HCT116 (cell line): ENCODE data around the gene FCHSD2. TPM values are rescaled to one million over a fixed set of nuclear protein-coding genes. Genes with fewer than 3 reads are reported as not detected.

ENCODE experiments used
- ATAC-seq: fragments of 200-7000 bp; cut with Tn5 transposase; 2 replicates; pipeline ENCODE4 v1.9.1; 2020; ENCODE audit warnings: mild to moderate bottlenecking, moderate library complexity
- BruUV-seq: library from RNA; stranded (reverse); fragments of 400-500 nt; replicated peaks from 2 replicates; lab custom pipeline; 2021; lab: Mats Ljungman, UMichigan
- CTCF ChIA-PET: fragments of 300-600 bp; sonication (Branson Sonifier 250); formaldehyde crosslinking; loops from one replicate; lab custom pipeline; 2021; ENCODE audit warnings: antibody characterized with exemption; lab: Charles Lee
- POLR2A ChIA-PET: fragments of 300-600, 350-600 bp; sonication (Branson Sonifier 250); formaldehyde crosslinking; loops from one replicate; lab custom pipeline; 2021; ENCODE audit warnings: antibody characterized with exemption; lab: Charles Lee
- RAD21 ChIA-PET, 2 experiments: fragments of 300-600 bp; sonication (Branson Sonifier 250); formaldehyde crosslinking; loops; one replicate each; lab custom pipeline; 2023; ENCODE audit warnings: low total read pairs in 2 of 2; ENCODE audit not compliant: uncharacterized antibody in 2 of 2, unreplicated experiment in 2 of 2, low non-redundant PET in 1 of 2; lab: Charles Lee
- DNase-seq: peaks from one replicate; pipeline ENCODE4 v3.0.0-alpha.2; 2010; ENCODE audit warnings: low read depth, low spot score
- H2AFZ ChIP-seq: fragments of 200-600 bp; shearing (Covaris generic), sonication (generic); 2 replicates; pipeline ENCODE4 v1.6.1; 2017; ENCODE audit warnings: low read depth, mixed run types, mixed read lengths, antibody characterized with exemption, low read length; ENCODE audit not compliant: poor library complexity, severe bottlenecking
- H3K27ac ChIP-seq: 2 replicates; pipeline ENCODE4 v1.5.1; 2012; ENCODE audit warnings: low read depth, low read length
- H3K27me3 ChIP-seq: fragments of 200-600 bp; sonication (generic); 2 replicates; pipeline ENCODE4 v1.6.1; 2016; ENCODE audit warnings: mixed run types, low read length, mixed read lengths; ENCODE audit not compliant: insufficient read depth
- H3K36me3 ChIP-seq, 2 experiments: fragments of 200-500 bp in 1 of 2; fragments of 200-600 bp in 1 of 2; sonication (Bioruptor generic) in 1 of 2; sonication (generic) in 1 of 2; 2 replicates each; pipeline versions ENCODE4 v1.5.1 to v1.6.1; 2014 to 2016; ENCODE audit warnings: low read length in 2 of 2, inconsistent platforms in 1 of 2, mixed read lengths in 1 of 2, mixed run types in 1 of 2; ENCODE audit not compliant: insufficient read depth in 2 of 2, control insufficient read depth in 1 of 2
- H3K4me1 ChIP-seq, 2 experiments: fragments of 200-600 bp in 1 of 2; sonication (generic) in 1 of 2; 2 replicates each; pipeline versions ENCODE4 v1.5.1 to v1.6.1; 2012 to 2017; ENCODE audit warnings: low read length in 2 of 2, inconsistent platforms in 1 of 2, mild to moderate bottlenecking in 1 of 2, mixed read lengths in 1 of 2, mixed run types in 1 of 2, moderate library complexity in 1 of 2; ENCODE audit not compliant: insufficient read depth in 2 of 2, control insufficient read depth in 1 of 2
- H3K4me2 ChIP-seq: fragments of 200-600 bp; sonication (generic); 2 replicates; pipeline ENCODE4 v1.6.1; 2017; ENCODE audit warnings: mixed run types, low read length, mixed read lengths
- H3K4me3 ChIP-seq, 2 experiments: fragments of 200-600 bp in 1 of 2; sonication (generic) in 1 of 2; replicated peaks in 1 of 2; 2 replicates each; pipeline ENCODE4 v1.5.1; 2011 to 2016; ENCODE audit warnings: low read length in 2 of 2, control low read depth in 1 of 2, low read depth in 1 of 2, mild to moderate bottlenecking in 1 of 2, mixed read lengths in 1 of 2, mixed run types in 1 of 2
- H3K79me2 ChIP-seq: fragments of 200-600 bp; sonication (generic); 2 replicates; pipeline ENCODE4 v1.6.1; 2017; ENCODE audit warnings: mild to moderate bottlenecking, mixed run types, low read length, moderate library complexity, mixed read lengths; ENCODE audit not compliant: insufficient read depth
- H3K9ac ChIP-seq: fragments of 200-600 bp; sonication (generic); 2 replicates; pipeline ENCODE4 v1.6.1; 2016; ENCODE audit warnings: low read length, mixed read lengths
- H3K9me2 ChIP-seq: fragments of 200-600 bp; sonication (generic), shearing (Covaris generic); 2 replicates; pipeline ENCODE4 v1.6.1; 2017; ENCODE audit warnings: mixed run types, mild to moderate bottlenecking, moderate library complexity; ENCODE audit not compliant: insufficient read depth
- H3K9me3 ChIP-seq, 2 experiments: fragments of 200-500 bp in 1 of 2; fragments of 200-600 bp in 1 of 2; sonication (Bioruptor generic) in 1 of 2; sonication (generic) in 1 of 2; 2 replicates each; pipeline ENCODE4 v1.6.1; 2014 to 2017; ENCODE audit warnings: low read length in 2 of 2, mixed read lengths in 2 of 2, inconsistent platforms in 1 of 2, low read depth in 1 of 2, mild to moderate bottlenecking in 1 of 2, mixed run types in 1 of 2, moderate library complexity in 1 of 2; ENCODE audit not compliant: control insufficient read depth in 1 of 2, insufficient read depth in 1 of 2
- H4K20me1 ChIP-seq: fragments of 200-600 bp; sonication (generic), shearing (Covaris generic); 2 replicates; pipeline ENCODE4 v1.6.1; 2017; ENCODE audit warnings: mixed run types, mild to moderate bottlenecking, moderate library complexity; ENCODE audit not compliant: insufficient read depth
- CBX3 ChIP-seq: IDR thresholded peaks from 2 replicates; pipeline ENCODE4 v1.6.1; 2012; ENCODE audit warnings: low read depth
- CEBPB ChIP-seq: IDR thresholded peaks from 2 replicates; pipeline ENCODE4 v1.6.1; 2012; ENCODE audit warnings: low read depth
- CTCF ChIP-seq, 3 experiments: fragments of 200-600 bp in 1 of 3; sonication (generic) in 1 of 3; IDR thresholded peaks in 2 of 3; conservative IDR thresholded peaks in 1 of 3; 2 replicates each; pipeline ENCODE4 v1.5.1; 2012 to 2017; ENCODE audit warnings: low read depth in 2 of 3, low read length in 2 of 3, antibody characterized with exemption in 1 of 3, borderline replicate concordance in 1 of 3, control low read depth in 1 of 3, mild to moderate bottlenecking in 1 of 3, mixed read lengths in 1 of 3, mixed run types in 1 of 3, moderate library complexity in 1 of 3; ENCODE audit not compliant: insufficient read depth in 1 of 3
- EGR1 ChIP-seq: IDR thresholded peaks from 2 replicates; pipeline ENCODE4 v1.6.1; 2012; ENCODE audit warnings: low read depth
- ELF1 ChIP-seq: IDR thresholded peaks from 2 replicates; pipeline ENCODE4 v1.6.1; 2012; ENCODE audit warnings: low read depth, borderline replicate concordance
- EZH2 ChIP-seq: fragments of 200-600 bp; sonication (generic); IDR thresholded peaks from 2 replicates; pipeline ENCODE4 v1.6.1; 2017; ENCODE audit warnings: antibody characterized with exemption, mixed run types
- EZH2phosphoT487 ChIP-seq: fragments of 200-600 bp; IDR thresholded peaks from 2 replicates; pipeline ENCODE4 v1.6.1; 2018; ENCODE audit warnings: antibody characterized with exemption, borderline replicate concordance
- FOSL1 ChIP-seq: IDR thresholded peaks from 2 replicates; pipeline ENCODE4 v1.6.1; 2012; ENCODE audit warnings: low read depth
- POLR2A ChIP-seq: IDR thresholded peaks from 2 replicates; pipeline ENCODE4 v1.7.0; 2011; ENCODE audit warnings: borderline replicate concordance; ENCODE audit not compliant: insufficient read depth, insufficient read length; ENCODE audit errors: extremely low read depth
- POLR2AphosphoS5 ChIP-seq: IDR thresholded peaks from 2 replicates; pipeline ENCODE4 v1.6.1; 2011; ENCODE audit warnings: mild to moderate bottlenecking, low read depth, low read length, moderate library complexity
- RAD21 ChIP-seq: IDR thresholded peaks from 2 replicates; pipeline ENCODE4 v1.6.1; 2012; ENCODE audit warnings: low read depth, mild to moderate bottlenecking
- SIN3A ChIP-seq: IDR thresholded peaks from 2 replicates; pipeline ENCODE4 v1.6.1; 2012; ENCODE audit warnings: low read depth
- SP1 ChIP-seq: IDR thresholded peaks from 2 replicates; pipeline ENCODE4 v1.6.1; 2012; ENCODE audit warnings: low read depth
- SRF ChIP-seq: IDR thresholded peaks from 2 replicates; pipeline ENCODE4 v1.6.1; 2012; ENCODE audit warnings: low read depth
- TCF7L2 ChIP-seq: IDR thresholded peaks from 2 replicates; pipeline ENCODE4 v1.7.0; 2011; ENCODE audit warnings: borderline replicate concordance, inconsistent platforms; ENCODE audit not compliant: insufficient read depth, insufficient read length; ENCODE audit errors: extremely low read depth
- YY1 ChIP-seq: IDR thresholded peaks from 2 replicates; pipeline ENCODE4 v1.6.1; 2011; ENCODE audit warnings: low read length, low read depth, moderate library complexity, mild to moderate bottlenecking; ENCODE audit not compliant: insufficient replicate concordance; ENCODE audit errors: extremely low read depth
- ZBTB33 ChIP-seq: IDR thresholded peaks from 2 replicates; pipeline ENCODE4 v1.6.1; 2011; ENCODE audit warnings: mild to moderate bottlenecking, low read length, moderate library complexity; ENCODE audit not compliant: insufficient replicate concordance; ENCODE audit errors: extremely low read depth
- ZFX ChIP-seq: fragments of 450-650 bp; IDR thresholded peaks from 2 replicates; pipeline ENCODE4 v1.6.1; 2017
- ZNF274 ChIP-seq: fragments of 200-500 bp; sonication (Bioruptor generic); IDR thresholded peaks from 2 replicates; pipeline ENCODE4 v1.6.1; 2014; ENCODE audit warnings: mild to moderate bottlenecking, low read depth, low read length, inconsistent platforms
- intact Hi-C: fragments of 100-400 bp; cut with micrococcal nuclease; formaldehyde crosslinking; loops from 2 replicates; pipeline ENCODE4 v1.10.0; 2022
- total RNA-seq: library from RNA; stranded (reverse); gene quantifications from one replicate; pipeline ENCODE4 v1.2.1, GENCODE V29; 2021; ENCODE audit not compliant: unreplicated experiment
- TF ChIP-seq, protein P1 (sequence below): IDR thresholded peaks from 2 replicates; pipeline ENCODE4 v1.6.1; 2012
- TF ChIP-seq, protein P2 (sequence below): IDR thresholded peaks from 2 replicates; pipeline ENCODE4 v1.6.1; 2012

The FCHSD2 gene
- total RNA-seq, 1 experiment from 2014 or later, result 15.0 TPM

- Histone ChIP-seq H2AFZ (no peak overlapping the region), H3K4me1 (peaks cover 15 to 45% of the 10 kb centered on the region in 2 experiments), H3K27me3 (no peaks in the 10 kb centered on the region), H3K9me2 (no peaks in the 10 kb centered on the region), H3K9me3 (no peaks in the 10 kb centered on the region), H3K79me2 (no peaks in the 10 kb centered on the region), H4K20me1 (no peaks in the 10 kb centered on the region), H3K27ac (no peak overlapping the region), H3K9ac (no peak overlapping the region), H3K4me2 (no peak overlapping the region), H3K4me3 (no peak overlapping the region), H3K36me3 (no peaks in the 10 kb centered on the region)
- ChIA-PET CTCF (no interaction called here), POLR2A (no interaction called here), RAD21 (interaction anchor here (0.9 to 1.3 kb wide), 2 partner anchors 46 to 63 kb away, joined by 3 read pairs; no protein-coding TSS in a partner anchor)
- BruUV-seq, result no TSS peak
- peak; percentile 65 for ATAC-seq
- no peak for DNase-seq
- intact Hi-C loops, result no loop called here
- TF ChIP-seq, protein P1, sequence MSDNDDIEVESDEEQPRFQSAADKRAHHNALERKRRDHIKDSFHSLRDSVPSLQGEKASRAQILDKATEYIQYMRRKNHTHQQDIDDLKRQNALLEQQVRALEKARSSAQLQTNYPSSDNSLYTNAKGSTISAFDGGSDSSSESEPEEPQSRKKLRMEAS, result no peak
- TF ChIP-seq SIN3A (no peak), CTCF (IDR thresholded peaks at IDR 0.05 in 2 of 3, conservative IDR thresholded peaks at IDR 0.05 in 1 of 3; ENCODE audit: borderline replicate concordance in 1 of 3, insufficient read depth in 1 of 3, low read depth in 2 of 3, low read length in 2 of 3) (peak in 2 of 3 experiments; percentile 27 to 31; a peak in 3 of 6 replicates), CEBPB (no peak), RAD21 (no peak), EZH2phosphoT487 (no peak), POLR2A (peak; percentile 26), ZNF274 (no peak), POLR2AphosphoS5 (no peak), EGR1 (no peak), ZBTB33 (no peak), SRF (no peak), TCF7L2 (no peak), FOSL1 (no peak), EZH2 (no peak), YY1 (no peak), CBX3 (no peak), ZFX (peak; percentile 27; the same call in 1 of the 2 replicates), SP1 (no peak), ELF1 (no peak)
- TF ChIP-seq, protein P2, sequence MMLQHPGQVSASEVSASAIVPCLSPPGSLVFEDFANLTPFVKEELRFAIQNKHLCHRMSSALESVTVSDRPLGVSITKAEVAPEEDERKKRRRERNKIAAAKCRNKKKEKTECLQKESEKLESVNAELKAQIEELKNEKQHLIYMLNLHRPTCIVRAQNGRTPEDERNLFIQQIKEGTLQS, result no peak
Measured at GRCh38 chr11:72787216-72788104, 354.7 kb downstream of the FCHSD2 start.
